Measurements from ENCODE around the gene FOXN1.

FOXN1 gene

GRCh38 chr17:28552176-28552999, 46.2 kb downstream of the FOXN1 start, which contains the start of gene UNC119:
TSS of gene UNC119 (minus strand) at chr17:28552624. CDS start at chr17:28552557, 67 bp downstream.
- TF ChIP-seq POLR2A (IDR thresholded peaks at IDR 0.05; ENCODE audit: extremely low read depth, insufficient read length) (peak; percentile 70), MAX (IDR thresholded peaks at IDR 0.05; ENCODE audit: low read depth, low read length) (0 out of 2 replicates have a peak, but pooled peaks have one; percentile 15), CTCF (IDR thresholded peaks at IDR 0.05; ENCODE audit: low read depth, low read length) (no peak)
- H3K4me3 ChIP-seq (ENCODE audit: low read depth, low read length) = peak within 1 kb of the TSS; percentile 44
- peak; percentile 84 for DNase-seq (ENCODE audit: low read depth)

GRCh38 chr17:28553000-28553505, 46.9 kb downstream of the FOXN1 start:
- no peak for DNase-seq (ENCODE audit: low read depth)
- TF ChIP-seq MAX (IDR thresholded peaks at IDR 0.05; ENCODE audit: low read depth, low read length) (no peak), MYC (IDR thresholded peaks at IDR 0.05; ENCODE audit: low read depth, low read length) (no peak), POLR2A (IDR thresholded peaks at IDR 0.05; ENCODE audit: extremely low read depth, insufficient read length) (no peak), CTCF (IDR thresholded peaks at IDR 0.05; ENCODE audit: low read depth, low read length) (no peak)
- H3K4me3 ChIP-seq (ENCODE audit: low read depth, low read length) = no peak overlapping the region

GRCh38 chr17:28554565-28554964, 48.4 kb downstream of the FOXN1 start:
- TF ChIP-seq CTCF (IDR thresholded peaks at IDR 0.05; ENCODE audit: low read depth, low read length) (peak; percentile 65), POLR2A (IDR thresholded peaks at IDR 0.05; ENCODE audit: extremely low read depth, insufficient read length) (no peak)
- H3K4me3 ChIP-seq (ENCODE audit: low read depth, low read length) = no peak overlapping the region
- peak; percentile 52 for DNase-seq (ENCODE audit: low read depth)

- no peak overlapping the region for H3K4me3 ChIP-seq (ENCODE audit: low read depth, low read length)
- TF ChIP-seq CTCF (IDR thresholded peaks at IDR 0.05; ENCODE audit: low read depth, low read length) (no peak), MYC (IDR thresholded peaks at IDR 0.05; ENCODE audit: low read depth, low read length) (no peak), POLR2A (IDR thresholded peaks at IDR 0.05; ENCODE audit: extremely low read depth, insufficient read length) (no peak), MAX (IDR thresholded peaks at IDR 0.05; ENCODE audit: low read depth, low read length) (no peak)
- DNase-seq (ENCODE audit: low read depth) = no peak
These were observed 48.9 kb downstream of the FOXN1 start for GRCh38 chr17:28555022-28555421.

GRCh38 chr17:28563475-28563874, 57.3 kb downstream of the FOXN1 start:
- no peak overlapping the region for H3K4me3 ChIP-seq (ENCODE audit: low read depth, low read length)
- no peak for TF ChIP-seq MYC (IDR thresholded peaks at IDR 0.05; ENCODE audit: low read depth, low read length)
- no peak for TF ChIP-seq POLR2A (IDR thresholded peaks at IDR 0.05; ENCODE audit: extremely low read depth, insufficient read length)
- TF ChIP-seq MAX (IDR thresholded peaks at IDR 0.05; ENCODE audit: low read depth, low read length) = no peak
- no peak for TF ChIP-seq CTCF (IDR thresholded peaks at IDR 0.05; ENCODE audit: low read depth, low read length)
- no peak for DNase-seq (ENCODE audit: low read depth)

All from NB4 (cell line).